GM18868 (cell line): ENCODE results near the gene TBC1D2.
"Not testable (repeated sequence)": the region's sequence is repeated elsewhere in the genome, so short reads cannot be mapped to it uniquely, and the experiment has no call there.

Source experiments
- ATAC-seq: cut with Tn5 transposase; IDR thresholded peaks from one replicate; pipeline ENCODE4 v1.9.1; 2021; ENCODE audit warnings: mild to moderate bottlenecking, moderate library complexity; ENCODE audit not compliant: unreplicated experiment

TBC1D2 gene, protein sequence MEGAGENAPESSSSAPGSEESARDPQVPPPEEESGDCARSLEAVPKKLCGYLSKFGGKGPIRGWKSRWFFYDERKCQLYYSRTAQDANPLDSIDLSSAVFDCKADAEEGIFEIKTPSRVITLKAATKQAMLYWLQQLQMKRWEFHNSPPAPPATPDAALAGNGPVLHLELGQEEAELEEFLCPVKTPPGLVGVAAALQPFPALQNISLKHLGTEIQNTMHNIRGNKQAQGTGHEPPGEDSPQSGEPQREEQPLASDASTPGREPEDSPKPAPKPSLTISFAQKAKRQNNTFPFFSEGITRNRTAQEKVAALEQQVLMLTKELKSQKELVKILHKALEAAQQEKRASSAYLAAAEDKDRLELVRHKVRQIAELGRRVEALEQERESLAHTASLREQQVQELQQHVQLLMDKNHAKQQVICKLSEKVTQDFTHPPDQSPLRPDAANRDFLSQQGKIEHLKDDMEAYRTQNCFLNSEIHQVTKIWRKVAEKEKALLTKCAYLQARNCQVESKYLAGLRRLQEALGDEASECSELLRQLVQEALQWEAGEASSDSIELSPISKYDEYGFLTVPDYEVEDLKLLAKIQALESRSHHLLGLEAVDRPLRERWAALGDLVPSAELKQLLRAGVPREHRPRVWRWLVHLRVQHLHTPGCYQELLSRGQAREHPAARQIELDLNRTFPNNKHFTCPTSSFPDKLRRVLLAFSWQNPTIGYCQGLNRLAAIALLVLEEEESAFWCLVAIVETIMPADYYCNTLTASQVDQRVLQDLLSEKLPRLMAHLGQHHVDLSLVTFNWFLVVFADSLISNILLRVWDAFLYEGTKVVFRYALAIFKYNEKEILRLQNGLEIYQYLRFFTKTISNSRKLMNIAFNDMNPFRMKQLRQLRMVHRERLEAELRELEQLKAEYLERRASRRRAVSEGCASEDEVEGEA

DNA sequence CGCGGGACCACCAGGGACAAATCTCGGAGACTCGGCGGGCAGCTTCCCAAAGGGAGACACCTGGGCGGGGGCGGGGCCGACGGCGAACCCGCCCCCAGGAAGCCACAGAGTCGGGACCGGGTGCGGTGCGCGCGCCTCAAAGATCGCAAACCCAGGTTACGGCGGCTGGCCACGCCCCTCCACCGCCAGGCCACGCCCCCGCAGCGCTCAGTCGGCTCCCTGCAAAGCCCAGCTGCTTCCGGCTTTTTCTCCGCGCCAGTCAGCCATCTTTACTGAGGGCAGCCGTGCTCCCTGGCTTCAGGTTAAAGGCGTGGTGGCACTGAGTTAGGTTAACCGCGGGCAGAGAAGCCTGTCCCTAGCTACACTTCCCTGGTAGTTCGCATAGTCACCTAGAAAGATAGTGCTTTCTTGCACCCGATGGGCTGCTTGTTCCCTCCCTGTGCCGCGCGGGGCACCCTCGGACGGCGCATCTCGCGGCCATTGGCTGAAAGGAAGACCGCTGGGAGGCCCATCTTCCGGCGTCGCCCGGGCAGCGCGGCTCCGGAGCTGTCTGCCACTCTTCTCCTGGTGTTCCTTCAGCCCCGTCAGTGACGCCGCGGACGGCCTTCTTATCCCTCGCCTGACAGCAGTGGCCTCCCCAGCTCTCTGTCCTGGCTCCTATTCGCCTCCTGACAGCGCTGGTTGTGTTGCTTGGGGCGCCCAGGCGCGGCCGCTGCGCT is at the start of gene TBC1D2:
Gene TBC1D2, minus strand, starts transcription at position 72 of the 719 bp plus-strand sequence. CDS start 108 bp downstream, outside the sequence.
- ATAC-seq: peak; percentile 86

DNA sequence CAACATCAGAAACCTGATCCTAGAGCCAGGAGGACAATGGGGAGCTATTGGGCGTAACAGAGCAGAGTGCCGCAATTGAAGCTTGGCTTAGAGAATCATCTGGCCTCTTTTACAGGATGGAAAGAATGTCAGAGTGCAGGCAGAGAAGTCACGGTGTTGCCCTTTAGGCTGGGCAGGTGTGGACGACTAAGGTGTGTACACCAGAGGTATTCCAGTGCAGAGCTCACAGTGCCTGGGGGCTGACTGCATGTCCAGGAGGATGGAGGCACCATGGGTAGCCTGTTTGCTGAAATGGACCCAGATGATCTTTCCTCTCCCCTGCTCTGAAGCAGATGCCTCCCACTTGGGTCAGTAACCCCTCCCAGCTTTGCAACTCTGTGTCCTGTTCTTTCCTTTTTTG is 48.9 kb upstream of the TBC1D2 start:
- ATAC-seq: no peak

DNA sequence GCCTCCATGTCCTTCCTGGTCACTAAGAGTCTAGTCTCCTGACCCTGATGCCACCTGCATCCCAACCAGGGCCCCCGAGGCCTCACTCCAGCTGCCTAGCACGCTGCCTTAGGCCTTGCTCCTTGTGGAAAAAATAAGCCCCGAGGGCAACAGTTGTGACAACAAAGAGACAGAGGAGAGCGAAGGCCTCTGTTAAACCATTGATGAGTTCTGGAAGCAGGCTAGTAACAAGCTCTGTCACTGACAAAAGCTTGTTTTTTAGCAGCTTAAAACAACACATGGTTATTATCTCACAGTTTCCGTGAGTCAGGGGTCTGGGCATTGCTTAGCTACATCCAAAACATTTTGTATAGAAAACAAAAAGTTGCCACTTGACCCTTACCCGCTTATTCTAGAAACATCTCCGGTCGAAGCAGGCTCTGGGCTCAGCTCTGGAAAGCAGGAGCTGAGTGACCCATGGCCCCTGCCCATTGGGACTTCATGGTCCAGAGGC is 48.2 kb upstream of the TBC1D2 start:
- no peak for ATAC-seq

DNA sequence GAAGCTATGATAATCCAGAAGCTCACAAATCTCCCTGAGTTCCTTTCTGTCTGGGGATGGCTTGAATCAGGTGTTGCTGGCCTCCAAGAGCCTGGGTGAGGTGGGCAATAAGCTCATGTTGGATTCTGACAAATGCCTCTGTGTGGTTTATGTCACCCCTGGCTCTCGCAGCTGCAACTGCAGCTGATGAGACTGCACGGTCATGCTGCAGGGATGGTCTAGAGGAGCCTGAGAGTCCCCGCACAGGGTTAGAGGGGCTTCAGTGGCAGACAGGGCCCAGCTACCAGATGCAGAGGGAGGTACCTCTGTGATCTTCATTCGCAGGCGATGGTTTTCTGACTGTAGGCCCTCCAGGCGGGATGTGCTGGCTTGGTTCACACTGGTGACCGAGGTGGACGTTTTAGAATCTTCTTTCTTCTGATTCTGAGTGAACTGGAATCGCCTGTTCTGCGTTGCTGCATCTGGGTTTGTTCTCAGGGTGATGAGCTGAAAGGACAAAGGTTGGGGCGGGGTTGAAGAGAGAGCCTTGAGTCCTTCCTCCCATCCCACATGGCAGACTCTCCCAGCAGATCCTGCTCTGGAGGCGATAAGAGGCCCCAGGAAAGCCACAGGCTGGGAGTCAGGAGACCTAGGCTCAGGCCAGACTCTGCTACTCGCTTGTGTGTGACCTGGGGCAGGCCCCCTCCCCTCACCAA is 47.6 kb upstream of the TBC1D2 start:
- no peak for ATAC-seq

DNA sequence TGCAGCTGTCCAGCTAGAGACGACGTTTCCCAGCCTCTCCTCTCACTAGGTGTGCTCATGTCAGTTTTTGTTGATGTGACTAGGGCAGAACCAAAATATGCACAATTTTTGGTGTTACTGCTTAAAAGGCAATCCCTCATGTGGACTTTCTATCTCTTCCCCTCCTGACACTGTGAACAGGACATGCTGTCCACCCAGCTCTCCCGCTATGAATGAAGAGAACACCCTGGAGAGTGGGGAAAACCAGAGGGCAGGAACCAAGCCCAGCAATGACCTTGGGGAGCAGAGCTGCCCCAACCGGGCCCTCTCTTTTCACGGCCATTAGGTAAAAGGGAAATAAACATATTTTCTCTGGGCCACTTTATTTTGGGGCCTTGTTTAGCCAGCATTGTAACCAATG is 46.7 kb upstream of the TBC1D2 start:
- no peak for ATAC-seq

DNA sequence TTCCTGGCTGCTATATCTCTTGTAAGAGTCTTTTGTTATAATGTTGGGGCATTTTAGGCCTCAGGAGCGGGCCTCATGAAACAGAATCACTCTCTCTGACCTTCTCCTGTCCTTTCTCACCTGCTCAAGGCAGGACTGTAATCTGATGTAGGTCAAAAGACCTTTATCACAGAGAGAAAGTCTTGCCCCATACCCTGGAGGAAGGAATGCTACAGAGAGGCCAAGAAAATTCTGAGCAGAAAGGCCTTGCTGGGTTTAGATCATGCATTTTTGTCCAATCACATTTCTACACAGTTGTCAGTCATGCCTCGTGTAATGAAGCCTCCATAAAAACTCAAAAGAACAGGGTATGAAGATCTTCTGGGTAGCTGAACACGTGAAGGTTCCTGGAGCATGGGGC is 45.2 kb upstream of the TBC1D2 start:
- no peak for ATAC-seq

DNA sequence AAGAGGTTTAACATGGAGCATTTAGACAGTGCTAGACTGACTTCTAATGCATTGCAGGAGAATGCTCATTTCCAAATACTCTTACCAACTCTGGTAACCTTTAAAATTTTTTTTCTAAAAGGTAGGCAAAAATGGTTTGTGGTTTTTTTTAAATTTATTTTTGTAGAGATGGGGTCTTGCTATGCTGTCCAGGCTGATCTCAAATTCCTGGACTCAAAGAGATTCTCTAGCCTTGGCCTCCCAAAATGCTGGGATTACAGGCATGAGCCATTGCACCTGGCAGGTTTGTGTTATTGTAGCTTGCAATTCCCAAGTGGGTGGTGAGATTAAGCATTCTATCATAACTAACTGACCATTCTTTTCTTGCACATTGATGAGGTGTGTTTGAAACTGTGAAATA is 43.0 kb upstream of the TBC1D2 start:
- ATAC-seq: no peak

DNA sequence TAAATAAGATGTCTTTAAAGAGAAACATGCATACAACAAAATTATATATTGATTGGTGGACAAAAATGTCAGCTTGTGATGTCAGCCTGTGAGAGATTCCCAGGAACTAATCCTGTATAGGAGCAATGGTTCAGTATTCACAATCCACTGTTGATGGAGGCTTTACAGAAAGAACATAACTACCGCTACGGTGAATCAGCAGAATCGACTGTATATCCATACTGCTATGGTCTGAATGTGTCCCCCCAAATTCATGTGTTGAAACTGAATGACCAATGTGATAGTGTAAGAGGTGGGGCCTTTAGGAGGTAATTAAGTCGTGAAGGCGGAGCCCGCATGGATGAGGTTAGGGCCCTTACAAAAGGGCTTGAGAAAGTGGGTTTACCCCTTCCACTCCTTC is 40.4 kb upstream of the TBC1D2 start:
- no peak for ATAC-seq

DNA sequence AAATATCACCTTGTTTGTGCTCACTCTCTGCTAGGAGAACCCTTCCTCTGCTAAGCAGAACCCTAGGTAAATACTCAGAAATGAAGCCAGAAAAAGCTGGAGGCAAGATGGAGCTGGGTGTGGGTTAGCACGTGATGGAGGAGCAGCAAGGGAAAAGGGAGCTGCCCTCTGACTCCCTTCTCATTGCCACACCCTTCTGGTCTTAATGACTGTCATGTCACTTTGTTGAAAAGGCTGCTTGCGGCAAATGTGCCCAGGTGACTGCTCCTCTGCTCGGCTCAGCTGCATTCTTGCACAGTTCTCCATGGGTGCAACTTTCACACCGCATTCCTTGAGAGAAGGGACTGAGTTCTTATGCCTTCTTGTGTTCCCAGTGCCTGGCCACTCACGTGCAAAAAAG is 36.4 kb upstream of the TBC1D2 start:
- ATAC-seq: no peak

DNA sequence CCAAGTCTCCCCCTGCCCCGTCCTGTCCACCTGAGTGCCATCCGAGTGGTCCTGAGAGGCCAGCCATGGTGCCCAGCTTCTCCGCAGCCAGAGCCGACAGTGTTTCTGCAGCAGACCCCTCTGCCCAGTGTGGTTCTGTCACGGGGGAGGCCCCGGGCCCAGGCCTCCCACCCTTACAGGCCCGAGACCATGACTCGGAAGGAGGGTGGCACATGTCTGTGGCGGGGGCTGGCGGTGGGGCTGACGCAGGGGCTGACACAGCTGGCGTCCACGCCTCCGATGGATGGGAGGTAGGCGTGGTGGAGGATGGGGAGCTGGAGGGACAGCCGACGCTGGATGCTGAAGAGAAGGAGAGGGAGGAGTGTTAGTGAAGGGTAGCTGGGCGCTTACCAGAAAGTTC is 35.0 kb upstream of the TBC1D2 start:
- ATAC-seq: no peak

DNA sequence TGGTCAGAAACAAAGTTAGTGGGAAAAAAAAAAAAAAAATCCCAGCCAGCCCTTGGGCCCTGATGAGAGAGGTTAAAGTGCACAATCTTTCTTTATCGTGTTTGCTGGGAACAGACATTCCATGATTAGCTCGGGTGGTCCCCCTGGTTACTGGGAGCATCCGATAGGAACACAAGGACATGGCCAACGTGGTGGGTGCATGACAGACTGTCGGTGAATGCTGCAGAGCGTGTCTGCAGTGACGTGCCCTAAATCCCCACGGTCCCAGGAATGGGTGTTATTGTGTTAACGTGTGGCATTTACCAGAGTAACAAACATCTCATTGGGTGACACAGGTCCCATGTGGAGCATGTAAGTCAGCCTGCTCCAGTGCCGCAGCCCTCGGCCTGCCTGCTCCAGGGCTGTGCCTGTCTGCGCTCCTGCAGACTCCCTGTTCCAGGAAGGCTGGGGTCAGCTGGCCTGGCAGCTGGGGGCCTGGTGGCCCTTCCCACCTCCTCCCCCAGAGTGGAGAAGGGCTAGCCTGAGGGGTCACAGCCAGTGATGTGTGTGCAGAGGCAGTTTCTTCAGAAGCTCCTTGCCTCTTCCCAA is 34.3 kb upstream of the TBC1D2 start:
- ATAC-seq: no peak

DNA sequence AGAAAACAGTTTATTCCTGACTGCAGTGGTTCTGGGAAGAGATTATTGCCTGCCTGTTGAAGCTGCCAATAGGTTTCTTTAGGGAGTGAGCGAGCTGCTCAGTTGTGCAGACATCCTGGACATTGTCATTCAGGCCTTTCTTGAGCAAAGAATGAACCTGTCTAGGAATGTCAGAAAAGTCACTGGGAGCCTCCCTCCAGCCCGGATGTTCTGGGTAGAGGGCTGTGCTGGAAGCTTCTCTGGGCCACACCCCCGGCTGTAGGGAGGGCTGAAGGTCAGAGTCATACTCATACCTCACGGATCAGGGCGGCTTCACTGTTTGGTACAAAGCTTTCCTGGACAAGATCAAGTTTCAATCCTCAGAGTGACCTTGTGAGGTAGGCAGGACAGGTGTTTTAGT is 33.4 kb upstream of the TBC1D2 start:
- no peak for ATAC-seq

DNA sequence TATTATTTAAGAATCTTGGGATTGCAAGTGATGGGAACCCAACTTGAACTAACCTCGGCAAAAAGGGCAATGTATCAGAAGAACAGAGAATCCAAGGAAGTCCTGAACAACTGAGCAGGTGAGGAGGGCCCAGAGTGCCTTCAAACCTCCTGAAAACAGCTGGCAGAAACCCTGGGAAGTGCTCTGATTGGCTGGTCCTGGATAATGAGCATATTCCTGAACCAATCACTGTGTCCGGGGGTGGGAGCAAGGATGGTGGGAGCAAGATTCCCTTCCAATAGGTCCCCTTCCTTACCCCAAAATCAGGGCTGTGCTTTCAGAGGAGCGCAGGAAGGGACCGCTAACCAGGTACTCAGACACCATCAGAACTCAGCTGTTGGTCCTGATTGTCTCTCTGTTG is 31.9 kb upstream of the TBC1D2 start:
- no peak for ATAC-seq

DNA sequence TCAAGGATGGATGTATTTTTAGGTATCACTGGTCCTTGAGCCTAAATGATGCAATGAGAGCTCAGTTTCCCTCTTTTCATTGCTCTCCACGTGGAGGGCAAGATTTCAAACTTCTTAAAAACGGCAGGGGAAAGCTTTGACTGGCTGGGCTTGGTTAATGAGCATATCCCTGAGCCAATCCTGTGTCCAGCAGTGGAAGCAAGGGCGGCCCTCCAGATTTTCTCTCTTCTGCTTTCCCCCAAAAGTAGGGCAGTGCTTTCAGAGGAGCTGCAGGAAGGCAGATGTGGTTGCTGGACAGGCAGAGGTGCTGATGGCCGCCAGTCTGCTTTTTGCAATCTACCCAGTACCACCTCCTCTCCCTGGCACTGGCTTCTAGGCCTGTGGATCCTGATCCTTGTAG is 30.0 kb upstream of the TBC1D2 start:
- no peak for ATAC-seq

DNA sequence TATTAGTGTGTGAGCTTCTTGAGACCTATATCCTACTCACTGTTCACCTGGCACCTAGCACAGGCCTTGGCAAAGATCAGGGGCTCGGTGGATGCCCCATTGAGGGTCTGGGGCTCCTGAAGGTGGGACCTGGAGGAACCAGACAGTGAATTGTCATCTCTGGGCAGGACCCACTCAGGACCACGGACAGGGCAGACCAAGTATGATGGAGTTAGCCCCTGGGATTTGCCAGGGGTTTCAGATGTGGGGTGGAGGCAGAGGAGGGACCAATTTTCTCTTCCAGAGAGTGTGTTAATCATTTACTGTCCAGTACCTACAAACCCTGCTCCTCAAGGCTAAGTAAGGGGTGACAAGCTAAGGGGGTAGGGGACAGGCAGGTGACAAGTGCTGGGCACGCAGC is 29.3 kb upstream of the TBC1D2 start:
- ATAC-seq: no peak

DNA sequence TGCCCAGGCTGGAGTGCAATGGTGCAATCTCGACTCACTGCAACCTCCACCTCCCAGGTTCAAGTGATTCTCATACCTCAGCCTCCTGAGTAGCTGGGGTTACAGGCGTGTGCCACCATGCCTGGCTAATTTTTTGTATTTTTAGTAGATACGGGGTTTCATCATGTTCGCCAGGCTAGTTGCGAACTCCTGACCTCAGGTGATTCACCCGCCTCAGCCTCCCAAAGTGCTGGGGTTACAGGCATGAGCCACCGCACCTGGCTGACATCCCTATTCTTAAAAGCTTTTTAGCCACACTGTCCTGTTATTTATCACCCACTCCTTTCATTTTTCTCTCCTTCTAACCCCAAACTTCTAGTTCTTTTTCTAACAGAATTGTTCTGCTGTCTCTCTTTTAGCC is 27.7 kb upstream of the TBC1D2 start:
- ATAC-seq: not testable (repeated sequence)

DNA sequence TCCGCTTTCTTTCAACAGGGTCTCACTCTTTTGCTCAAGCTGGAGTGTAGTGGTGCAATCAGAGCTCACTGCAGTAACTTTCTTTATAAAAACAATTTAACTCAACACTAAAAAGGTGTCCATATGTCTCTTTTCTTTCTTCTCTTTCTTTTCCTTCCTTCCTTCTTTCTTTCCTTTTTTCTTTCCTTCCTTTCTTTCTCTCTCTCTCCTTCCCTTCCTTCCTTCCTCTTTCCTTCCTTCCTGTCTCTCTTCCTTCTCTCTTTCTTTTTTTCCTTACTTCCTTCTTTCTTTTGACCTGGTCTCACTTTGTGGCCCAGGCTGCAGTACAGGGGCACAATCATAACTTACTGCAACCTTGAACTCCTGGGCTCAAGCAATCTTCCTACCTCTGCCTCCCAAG is 25.8 kb upstream of the TBC1D2 start:
- no peak for ATAC-seq

DNA sequence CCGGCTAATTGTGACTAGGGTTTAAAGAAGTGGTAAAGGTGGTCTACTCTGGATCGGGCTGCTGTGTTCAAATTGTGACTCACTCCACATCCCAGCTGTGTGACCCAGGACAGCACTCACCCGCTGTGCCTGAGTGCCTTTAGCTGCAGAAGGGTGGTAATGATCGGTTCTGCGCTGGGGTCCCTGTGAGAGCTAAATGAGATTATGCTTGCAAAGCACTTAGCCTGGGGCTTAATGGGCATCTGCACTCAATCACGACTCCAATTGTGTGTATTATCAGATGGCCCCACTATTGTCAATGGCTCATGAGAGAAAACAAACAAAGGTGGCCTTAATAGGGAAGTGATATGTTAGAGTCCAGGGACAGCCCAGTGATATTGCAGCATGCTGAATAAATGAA is 25.1 kb upstream of the TBC1D2 start:
- ATAC-seq: no peak

DNA sequence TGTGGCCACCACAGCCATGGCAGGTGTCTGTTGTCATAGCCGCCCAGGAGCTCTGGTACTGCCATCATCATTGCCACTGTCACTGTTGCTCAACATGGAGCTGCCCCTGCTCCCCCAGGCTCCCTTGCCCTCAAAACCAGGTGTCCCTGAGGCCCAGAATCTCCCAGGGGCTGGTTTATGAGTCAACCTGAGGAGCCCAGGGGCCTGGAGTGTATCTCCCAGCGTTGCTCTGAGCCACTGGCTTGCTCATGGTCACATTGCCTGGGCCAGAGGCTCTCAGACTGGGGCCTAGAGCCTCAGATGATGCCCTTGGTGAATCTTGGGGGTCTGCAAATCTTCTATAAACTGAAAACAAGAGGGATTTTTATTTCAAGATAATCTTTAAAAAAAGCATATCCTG is 24.7 kb upstream of the TBC1D2 start:
- ATAC-seq: no peak

DNA sequence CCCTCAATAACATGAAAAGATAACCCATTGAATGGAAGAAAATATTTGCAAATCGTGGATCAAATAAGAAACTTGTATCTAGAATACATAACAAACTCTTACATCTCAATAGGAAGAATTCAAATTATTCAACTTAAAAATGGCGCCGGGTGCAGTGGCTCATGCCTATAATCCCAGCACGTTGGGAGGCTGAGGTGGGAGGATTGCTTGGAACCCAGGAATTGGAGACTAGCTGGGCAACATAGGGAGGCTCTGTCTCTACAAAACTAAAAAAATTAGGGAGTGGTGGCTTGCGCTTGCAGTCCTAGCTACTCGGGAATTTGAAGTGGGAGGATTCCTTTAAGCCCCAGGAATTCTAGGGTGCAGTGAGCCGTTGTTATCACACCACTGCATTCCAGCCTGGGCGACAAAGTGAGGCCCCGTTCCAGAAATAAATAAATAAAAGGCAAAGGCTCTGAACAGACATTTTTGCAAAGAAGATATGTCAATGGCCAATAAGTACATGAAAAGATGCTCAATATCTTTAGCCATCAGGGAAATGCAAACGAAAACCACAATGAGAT is 21.5 kb upstream of the TBC1D2 start:
- ATAC-seq: no peak
